Astrocyte (in vitro differentiated cells and primary cell): ENCODE results near the gene FZD2. TPM values are rescaled to one million over a fixed set of nuclear protein-coding genes. Genes with fewer than 3 reads are reported as not detected.

ENCODE experiments used
- DNase-seq: peaks from one replicate; pipeline ENCODE4 v3.0.0-alpha.2; 2010; ENCODE audit warnings: low read depth
- FAIRE-seq: peaks from 2 replicates; lab custom pipeline; 2011; peaks lifted over from hg19 to GRCh38; lab: Jason Lieb, UNC
- H2AFZ ChIP-seq: 2 replicates; pipeline ENCODE4 v1.6.0; 2012; ENCODE audit warnings: low read depth, low read length, inconsistent platforms
- H3K27ac ChIP-seq: 2 replicates; pipeline ENCODE4 v1.5.1; 2011; ENCODE audit warnings: low read depth, low read length, inconsistent platforms
- H3K27me3 ChIP-seq: 2 replicates; pipeline ENCODE4 v1.6.0; 2011; ENCODE audit warnings: low read length, inconsistent platforms; ENCODE audit not compliant: insufficient read depth
- H3K36me3 ChIP-seq: 2 replicates; pipeline ENCODE4 v1.5.1; 2011; ENCODE audit warnings: low read length, inconsistent platforms; ENCODE audit not compliant: insufficient read depth
- H3K4me1 ChIP-seq: 2 replicates; pipeline ENCODE4 v1.5.1; 2011; ENCODE audit warnings: low read length, inconsistent platforms; ENCODE audit not compliant: insufficient read depth
- H3K4me2 ChIP-seq: 2 replicates; pipeline ENCODE4 v1.6.0; 2012; ENCODE audit warnings: low read length, inconsistent platforms
- H3K4me3 ChIP-seq: 2 replicates; pipeline ENCODE4 v1.5.1; 2011; ENCODE audit warnings: low read depth, mild to moderate bottlenecking, low read length, inconsistent platforms; ENCODE audit not compliant: insufficient read depth
- H3K79me2 ChIP-seq: 2 replicates; pipeline ENCODE4 v1.6.0; 2012; ENCODE audit warnings: mild to moderate bottlenecking, low read length, inconsistent platforms; ENCODE audit not compliant: insufficient read depth
- H3K9ac ChIP-seq: 2 replicates; pipeline ENCODE4 v1.6.0; 2012; ENCODE audit warnings: mild to moderate bottlenecking, low read length, inconsistent platforms
- H3K9me3 ChIP-seq: 2 replicates; pipeline ENCODE4 v1.5.1; 2012; ENCODE audit warnings: low read depth, mild to moderate bottlenecking, low read length, inconsistent platforms; ENCODE audit not compliant: insufficient read depth
- H4K20me1 ChIP-seq: 2 replicates; pipeline ENCODE4 v1.6.0; 2012; ENCODE audit warnings: low read length, inconsistent platforms; ENCODE audit not compliant: insufficient read depth
- H3K27ac Mint-ChIP-seq: one replicate; pipeline ENCODE4 v1.8.0; 2021; ENCODE audit warnings: mild to moderate bottlenecking, mixed read lengths; ENCODE audit not compliant: unreplicated experiment
- H3K27me3 Mint-ChIP-seq: one replicate; pipeline ENCODE4 v1.8.0; 2021; ENCODE audit warnings: low read depth, mixed read lengths; ENCODE audit not compliant: unreplicated experiment
- H3K36me3 Mint-ChIP-seq: one replicate; pipeline ENCODE4 v1.8.0; 2021; ENCODE audit warnings: low read depth, mixed read lengths; ENCODE audit not compliant: unreplicated experiment
- H3K4me1 Mint-ChIP-seq: one replicate; pipeline ENCODE4 v1.8.0; 2021; ENCODE audit warnings: low read depth, mixed read lengths; ENCODE audit not compliant: unreplicated experiment
- H3K4me3 Mint-ChIP-seq: one replicate; pipeline ENCODE4 v1.8.0; 2021; ENCODE audit warnings: mild to moderate bottlenecking, moderate library complexity, mixed read lengths; ENCODE audit not compliant: unreplicated experiment
- H3K9me3 Mint-ChIP-seq: one replicate; pipeline ENCODE4 v1.8.0; 2021; ENCODE audit warnings: mild to moderate bottlenecking, mixed read lengths; ENCODE audit not compliant: unreplicated experiment
- EZH2 ChIP-seq: IDR thresholded peaks from 2 replicates; pipeline ENCODE4 v1.6.1; 2012; ENCODE audit warnings: mild to moderate bottlenecking, low read length, inconsistent platforms; ENCODE audit not compliant: insufficient read depth
- total RNA-seq: library from RNA; stranded (reverse); gene quantifications from 2 replicates; pipeline ENCODE4 v1.2.1, GENCODE V29; 2021
- TF ChIP-seq, protein P1 (sequence below): IDR thresholded peaks from 2 replicates; pipeline ENCODE4 v1.5.1; 2011; ENCODE audit warnings: low read depth, mild to moderate bottlenecking, inconsistent platforms, low read length, moderate library complexity; ENCODE audit not compliant: insufficient read depth

The FZD2 gene
- total RNA-seq, 1 donor from 2014 or later, result 97.6 TPM

DNA sequence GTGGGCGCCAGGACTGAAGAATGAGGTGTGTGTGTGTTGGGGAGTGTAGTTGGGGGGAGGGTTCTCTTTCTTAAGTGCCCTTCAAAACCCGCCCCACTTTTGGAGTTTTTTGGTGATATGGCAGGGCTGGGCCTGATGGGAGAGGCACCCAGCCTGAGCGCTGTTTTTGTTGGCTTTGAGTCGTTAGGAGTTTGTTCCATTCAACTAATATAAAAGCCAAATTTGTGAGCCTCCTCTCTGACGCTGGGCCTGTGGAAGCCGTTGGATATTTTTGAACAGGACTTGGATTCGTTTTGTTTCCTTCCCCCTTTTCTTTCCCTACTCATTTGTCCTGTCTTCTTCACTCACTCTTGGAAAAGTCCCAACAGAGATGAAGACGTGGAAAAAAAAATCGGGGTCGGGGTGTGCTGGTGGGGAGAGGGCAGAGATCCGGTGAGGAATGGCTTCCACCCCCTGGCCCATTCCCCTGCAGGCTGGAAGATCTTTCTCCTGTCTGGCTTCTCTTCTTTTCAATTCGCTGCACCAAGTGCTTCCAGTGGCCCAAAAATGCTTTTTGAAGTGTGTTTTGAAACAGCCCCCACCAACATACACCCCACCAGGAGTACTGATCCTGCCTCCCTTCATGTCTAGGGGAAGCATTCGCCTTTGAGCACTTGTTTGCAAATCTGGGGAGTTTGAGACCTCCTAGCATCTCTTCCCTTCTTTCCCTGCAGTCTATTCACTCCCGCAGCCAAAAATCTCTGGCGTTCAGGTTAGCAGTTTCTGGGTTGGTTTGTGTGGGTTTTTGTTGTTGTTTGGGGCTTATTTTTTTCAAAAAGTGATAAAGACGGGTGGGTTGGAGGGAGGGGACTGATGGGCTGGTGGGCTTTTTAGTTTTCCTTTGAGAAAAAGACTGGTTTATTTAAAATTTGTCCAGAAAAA lies 2.6 kb downstream of the FZD2 start:
- peak overlapping the region; percentile 76 for H3K4me3 ChIP-seq
- Mint-ChIP-seq H3K4me3 (peak overlapping the region; percentile 94), H3K36me3 (peaks cover 27% of the 10 kb centered on the region), H3K4me1 (peaks cover 26% of the 10 kb centered on the region), H3K9me3 (peaks cover 2% of the 10 kb centered on the region), H3K27ac (peak overlapping the region; percentile 72), H3K27me3 (no peaks in the 10 kb centered on the region)
- H3K27ac ChIP-seq, result peak overlapping the region; percentile 54
- peaks cover 50% of the 10 kb centered on the region for H3K79me2 ChIP-seq
- H3K36me3 ChIP-seq, result peaks cover 3% of the 10 kb centered on the region
- H2AFZ ChIP-seq, result no peak overlapping the region
- H3K27me3 ChIP-seq, result no peaks in the 10 kb centered on the region
- TF ChIP-seq, protein P1, sequence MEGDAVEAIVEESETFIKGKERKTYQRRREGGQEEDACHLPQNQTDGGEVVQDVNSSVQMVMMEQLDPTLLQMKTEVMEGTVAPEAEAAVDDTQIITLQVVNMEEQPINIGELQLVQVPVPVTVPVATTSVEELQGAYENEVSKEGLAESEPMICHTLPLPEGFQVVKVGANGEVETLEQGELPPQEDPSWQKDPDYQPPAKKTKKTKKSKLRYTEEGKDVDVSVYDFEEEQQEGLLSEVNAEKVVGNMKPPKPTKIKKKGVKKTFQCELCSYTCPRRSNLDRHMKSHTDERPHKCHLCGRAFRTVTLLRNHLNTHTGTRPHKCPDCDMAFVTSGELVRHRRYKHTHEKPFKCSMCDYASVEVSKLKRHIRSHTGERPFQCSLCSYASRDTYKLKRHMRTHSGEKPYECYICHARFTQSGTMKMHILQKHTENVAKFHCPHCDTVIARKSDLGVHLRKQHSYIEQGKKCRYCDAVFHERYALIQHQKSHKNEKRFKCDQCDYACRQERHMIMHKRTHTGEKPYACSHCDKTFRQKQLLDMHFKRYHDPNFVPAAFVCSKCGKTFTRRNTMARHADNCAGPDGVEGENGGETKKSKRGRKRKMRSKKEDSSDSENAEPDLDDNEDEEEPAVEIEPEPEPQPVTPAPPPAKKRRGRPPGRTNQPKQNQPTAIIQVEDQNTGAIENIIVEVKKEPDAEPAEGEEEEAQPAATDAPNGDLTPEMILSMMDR, result no peak
- no peak for TF ChIP-seq EZH2
- peaks cover 29% of the 10 kb centered on the region for H3K4me1 ChIP-seq
- FAIRE-seq (no peak), DNase-seq (no peak)
- H3K4me2 ChIP-seq, result peak overlapping the region; percentile 97
- H4K20me1 ChIP-seq, result peaks cover 44% of the 10 kb centered on the region
- peaks cover 4% of the 10 kb centered on the region for H3K9me3 ChIP-seq
- peak overlapping the region; percentile 88 for H3K9ac ChIP-seq

DNA sequence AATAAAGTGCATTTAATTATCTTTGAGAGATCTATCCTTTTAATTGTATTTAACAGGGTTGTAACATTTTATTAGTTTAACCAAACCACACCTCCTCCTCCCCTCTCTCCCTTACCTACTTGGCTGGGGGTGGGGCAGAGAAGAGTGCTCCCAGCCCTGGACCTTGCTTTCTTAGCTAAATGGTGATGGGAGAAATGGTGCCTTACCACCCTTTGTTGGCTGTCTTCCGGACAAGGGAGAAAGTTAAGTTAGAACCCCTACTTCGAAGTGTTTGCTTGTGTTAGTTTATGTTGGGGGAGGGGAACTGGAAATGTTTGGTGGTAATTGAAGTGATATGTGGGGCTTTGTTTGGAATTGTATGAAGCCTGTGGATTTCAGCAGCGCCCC lies 3.9 kb downstream of the FZD2 start:
- no peaks in the 10 kb centered on the region for H3K27me3 ChIP-seq
- peak overlapping the region; percentile 76 for H3K4me3 ChIP-seq
- H3K27ac ChIP-seq, result no peak overlapping the region
- H3K27ac Mint-ChIP-seq, result peak overlapping the region; percentile 72
- H3K79me2 ChIP-seq, result peaks cover 50% of the 10 kb centered on the region
- no peak for DNase-seq
- peaks cover 17% of the 10 kb centered on the region for H3K4me1 ChIP-seq
- H4K20me1 ChIP-seq, result peaks cover 44% of the 10 kb centered on the region
- peaks cover 4% of the 10 kb centered on the region for H3K9me3 ChIP-seq
- H2AFZ ChIP-seq, result no peak overlapping the region
- H3K4me2 ChIP-seq, result peak overlapping the region; percentile 97
- peaks cover 3% of the 10 kb centered on the region for H3K36me3 ChIP-seq
- peaks cover 28% of the 10 kb centered on the region for H3K36me3 Mint-ChIP-seq
- peak overlapping the region; percentile 94 for H3K4me3 Mint-ChIP-seq
- peaks cover 2% of the 10 kb centered on the region for H3K9me3 Mint-ChIP-seq
- no peak for FAIRE-seq
- H3K9ac ChIP-seq, result no peak overlapping the region
- H3K4me1 Mint-ChIP-seq, result peaks cover 14% of the 10 kb centered on the region
- no peak for TF ChIP-seq EZH2
- TF ChIP-seq, protein P1, result no peak
- no peaks in the 10 kb centered on the region for H3K27me3 Mint-ChIP-seq

DNA sequence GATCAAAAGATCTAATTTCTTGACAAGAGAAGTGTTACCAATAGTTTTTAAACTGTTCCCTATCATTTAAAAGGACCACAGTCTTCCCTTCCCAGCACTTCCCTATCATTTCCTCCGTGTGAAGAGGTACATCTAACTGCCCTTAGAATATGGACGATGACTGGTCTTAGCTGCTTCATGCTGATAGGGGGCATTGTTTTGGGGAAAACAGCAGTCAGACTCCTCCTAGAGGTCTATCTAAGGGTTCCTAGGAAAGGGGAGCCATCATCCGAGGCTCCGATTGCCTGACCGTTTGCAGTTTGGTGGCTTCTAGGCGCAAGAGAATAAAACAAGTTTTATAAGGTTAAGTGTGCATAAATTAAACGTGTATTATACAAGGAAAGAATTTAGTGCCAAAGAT lies 7.1 kb downstream of the FZD2 start:
- peaks cover 31% of the 10 kb centered on the region for H3K79me2 ChIP-seq
- FAIRE-seq (no peak), DNase-seq (no peak)
- Mint-ChIP-seq H3K27ac (no peak overlapping the region), H3K27me3 (no peaks in the 10 kb centered on the region), H3K36me3 (peaks cover 30% of the 10 kb centered on the region), H3K9me3 (peaks cover 2% of the 10 kb centered on the region), H3K4me1 (peaks cover 14% of the 10 kb centered on the region), H3K4me3 (no peak overlapping the region)
- H3K4me1 ChIP-seq, result peaks cover 7% of the 10 kb centered on the region
- peaks cover 3% of the 10 kb centered on the region for H3K36me3 ChIP-seq
- no peak overlapping the region for H3K4me3 ChIP-seq
- no peak overlapping the region for H3K9ac ChIP-seq
- H4K20me1 ChIP-seq, result peaks cover 33% of the 10 kb centered on the region
- H3K4me2 ChIP-seq, result no peak overlapping the region
- no peak overlapping the region for H3K27ac ChIP-seq
- no peak for TF ChIP-seq EZH2
- TF ChIP-seq, protein P1, result no peak
- H2AFZ ChIP-seq, result no peak overlapping the region
- no peaks in the 10 kb centered on the region for H3K9me3 ChIP-seq
- no peaks in the 10 kb centered on the region for H3K27me3 ChIP-seq
